ENCODE measurements around the gene FAM89B.

DNA sequence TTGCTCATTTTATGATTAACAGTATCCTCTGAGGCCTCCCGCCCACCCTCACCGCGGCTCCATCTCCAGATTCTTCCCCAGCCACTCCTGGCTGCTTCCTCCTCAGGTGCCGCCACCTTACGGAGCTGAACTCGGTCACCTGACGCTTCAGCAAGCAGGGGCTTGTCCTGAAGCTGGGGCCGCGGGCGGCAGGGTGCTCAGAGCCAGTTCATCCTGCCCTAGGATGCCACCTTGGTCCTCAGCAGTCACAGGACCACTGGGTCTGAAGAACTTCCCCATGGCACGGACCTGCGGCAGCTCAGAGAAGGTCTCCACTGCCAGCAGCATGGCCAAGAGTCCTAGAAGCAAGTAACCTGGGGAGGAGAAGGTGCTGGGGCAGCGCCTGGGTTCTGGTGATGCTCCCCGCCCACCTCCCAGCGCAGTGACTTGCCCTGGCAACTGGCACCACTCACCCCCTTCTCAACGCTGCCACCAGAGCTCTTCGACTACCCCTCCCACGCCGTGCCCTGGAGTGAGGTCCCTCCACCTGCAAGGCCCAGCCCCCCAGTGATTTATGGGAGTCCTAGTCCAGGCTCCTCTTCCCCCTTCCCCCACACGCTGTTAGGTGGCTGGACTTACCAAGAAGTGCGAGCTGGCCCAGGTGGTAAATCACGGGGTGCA lies 20.6 kb downstream of the FAM89B start:
- TF ChIP-seq SP1 (IDR thresholded peaks at IDR 0.05) = no peak
- no peak for TF ChIP-seq SUZ12 (IDR thresholded peaks at IDR 0.05)
